BLaER1 (cell line): Measurements from ENCODE around the gene GPC6.

Experiments used
- H3K27ac ChIP-seq: shearing (Covaris generic); formaldehyde crosslinking; 2 replicates; pipeline ENCODE4 v1.8.1; 2022
- H3K27me3 ChIP-seq: shearing (Covaris generic); formaldehyde crosslinking; 2 replicates; pipeline ENCODE4 v1.8.1; 2022
- H3K36me3 ChIP-seq: shearing (Covaris generic); formaldehyde crosslinking; 2 replicates; pipeline ENCODE4 v1.8.1; 2022
- H3K4me1 ChIP-seq: shearing (Covaris generic); formaldehyde crosslinking; 2 replicates; pipeline ENCODE4 v1.8.1; 2022
- H3K4me2 ChIP-seq: shearing (Covaris generic); formaldehyde crosslinking; 2 replicates; pipeline ENCODE4 v1.8.1; 2022
- H3K4me3 ChIP-seq: shearing (Covaris generic); formaldehyde crosslinking; 2 replicates; pipeline ENCODE4 v1.8.1; 2022
- H3K9ac ChIP-seq: shearing (Covaris generic); formaldehyde crosslinking; 2 replicates; pipeline ENCODE4 v1.8.1; 2022
- H3K9me3 ChIP-seq: shearing (Covaris generic); formaldehyde crosslinking; 2 replicates; pipeline ENCODE4 v1.8.1; 2022
- H4K20me1 ChIP-seq: shearing (Covaris generic); formaldehyde crosslinking; 2 replicates; pipeline ENCODE4 v1.8.1; 2022
- Cebpa-rat ChIP-seq: shearing (Covaris generic); IDR thresholded peaks from 2 replicates; pipeline ENCODE4 v1.8.1; 2022

The GPC6 gene

DNA sequence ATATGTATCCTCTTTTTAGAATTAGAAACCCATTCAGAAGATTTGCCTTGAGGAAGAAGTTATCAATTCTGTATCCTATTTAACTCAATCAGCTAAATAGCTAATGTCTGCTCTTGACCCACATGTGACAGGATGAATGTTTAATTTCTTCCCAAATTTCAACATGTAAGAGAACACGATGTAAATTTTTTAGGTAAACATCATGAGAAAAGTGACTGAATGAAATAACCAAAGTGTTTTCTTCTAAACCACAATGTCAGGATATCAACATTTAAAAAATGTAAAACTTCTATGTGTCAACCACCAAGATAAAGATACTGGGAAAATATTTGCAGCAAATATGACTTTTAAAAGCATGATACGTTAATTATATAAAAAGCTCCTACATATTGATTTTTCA, 950.4 kb downstream of the GPC6 start:
- no peaks in the 10 kb centered on the region for H4K20me1 ChIP-seq
- no peak overlapping the region for H3K27ac ChIP-seq
- no peaks in the 10 kb centered on the region for H3K9me3 ChIP-seq
- H3K4me2 ChIP-seq, result no peak overlapping the region
- no peak overlapping the region for H3K4me3 ChIP-seq
- H3K9ac ChIP-seq, result no peak overlapping the region
- no peaks in the 10 kb centered on the region for H3K27me3 ChIP-seq
- no peaks in the 10 kb centered on the region for H3K36me3 ChIP-seq
- no peak for TF ChIP-seq Cebpa-rat
- no peaks in the 10 kb centered on the region for H3K4me1 ChIP-seq

DNA sequence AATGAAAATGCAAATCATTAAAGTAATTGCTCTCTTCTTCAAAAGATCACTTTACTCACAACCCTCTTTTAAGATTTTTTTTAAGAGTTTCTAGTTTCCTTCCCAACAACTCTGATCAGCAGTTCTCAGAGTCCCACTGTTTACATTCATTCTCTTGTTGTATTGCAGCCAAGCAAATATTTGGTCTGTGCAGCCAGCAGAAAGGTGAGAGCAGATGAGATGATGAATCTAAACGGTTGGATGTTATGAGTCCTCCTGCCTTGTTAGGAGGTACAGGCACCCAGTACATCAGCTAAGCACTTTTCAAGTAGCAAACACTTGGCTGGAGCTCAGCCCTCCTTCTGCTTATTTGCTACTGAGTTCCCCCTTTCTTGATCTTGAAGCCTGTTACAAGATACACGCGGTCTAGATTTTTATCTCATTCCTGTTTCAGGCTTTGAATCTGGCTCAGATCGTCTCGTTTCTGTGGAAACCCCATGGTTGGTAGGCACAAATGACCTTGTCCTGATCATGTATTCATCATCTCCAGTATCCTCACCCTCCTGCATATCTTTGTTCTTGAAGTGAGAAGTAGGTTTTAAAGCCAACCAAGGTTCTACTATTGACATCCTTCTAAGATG, 952.1 kb downstream of the GPC6 start:
- TF ChIP-seq Cebpa-rat, result no peak
- H3K27ac ChIP-seq, result no peak overlapping the region
- H3K4me3 ChIP-seq, result no peak overlapping the region
- no peaks in the 10 kb centered on the region for H3K4me1 ChIP-seq
- no peaks in the 10 kb centered on the region for H3K36me3 ChIP-seq
- H3K27me3 ChIP-seq, result no peaks in the 10 kb centered on the region
- H4K20me1 ChIP-seq, result no peaks in the 10 kb centered on the region
- no peak overlapping the region for H3K9ac ChIP-seq
- no peak overlapping the region for H3K4me2 ChIP-seq
- H3K9me3 ChIP-seq, result no peaks in the 10 kb centered on the region

DNA sequence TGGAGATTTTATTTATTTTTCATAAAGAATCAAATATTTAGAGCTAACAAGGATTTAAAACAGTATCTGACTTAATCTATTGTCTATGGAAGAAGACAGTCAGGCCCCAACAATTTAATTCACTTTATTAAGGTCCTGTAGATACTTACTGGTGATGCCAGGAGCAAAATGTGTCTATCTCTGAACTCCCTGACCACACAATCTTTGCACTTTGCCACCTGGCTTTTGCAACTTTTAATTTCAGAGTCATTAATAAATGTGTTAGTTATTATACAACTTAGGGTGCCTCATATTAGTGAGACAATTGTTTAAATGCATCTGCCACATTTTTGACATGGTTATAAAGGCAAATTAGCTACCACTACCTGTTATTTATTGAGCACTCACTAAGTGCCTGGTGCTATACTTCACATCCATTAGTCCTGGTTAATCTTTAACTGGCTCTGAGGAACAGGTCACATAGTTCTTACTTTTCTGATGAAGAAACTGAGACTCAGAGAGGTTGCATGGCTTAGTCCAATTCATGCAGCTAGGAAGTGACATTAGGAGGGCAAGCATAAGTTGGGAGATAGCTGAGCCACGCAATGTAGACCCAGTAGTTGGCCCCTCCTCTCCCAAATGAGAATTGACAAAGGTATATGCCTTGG, 955.0 kb downstream of the GPC6 start:
- TF ChIP-seq Cebpa-rat, result no peak

DNA sequence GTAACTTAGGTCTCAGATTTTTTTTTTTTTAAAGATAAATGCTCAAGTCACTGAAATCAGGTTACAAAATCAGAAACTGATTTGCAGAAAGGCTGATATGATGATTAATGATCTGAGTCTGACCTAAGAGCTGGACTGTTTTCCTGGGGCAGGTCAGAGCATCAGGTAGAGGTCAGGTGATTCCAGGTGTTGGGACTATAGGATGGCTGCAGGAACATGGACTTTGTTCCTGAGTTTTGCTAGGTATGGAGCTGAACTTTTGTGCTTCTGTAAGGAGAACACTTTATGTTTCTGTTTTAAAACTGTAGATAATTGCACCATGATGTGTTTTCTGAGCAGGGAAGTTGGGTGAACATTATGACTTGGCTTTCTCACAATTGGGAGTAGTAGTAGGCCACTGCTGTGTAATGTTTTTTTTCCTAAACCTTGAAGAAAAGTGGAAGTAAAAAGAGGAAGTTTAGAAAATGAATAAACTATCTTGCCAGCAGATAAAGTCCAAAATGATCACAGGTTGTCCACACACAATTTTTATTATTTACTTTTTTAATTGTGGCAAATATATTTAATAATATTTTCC, 955.7 kb downstream of the GPC6 start:
- H3K27me3 ChIP-seq, result no peaks in the 10 kb centered on the region
- no peaks in the 10 kb centered on the region for H3K9me3 ChIP-seq
- H3K4me3 ChIP-seq, result no peak overlapping the region
- H3K4me1 ChIP-seq, result no peaks in the 10 kb centered on the region
- H3K9ac ChIP-seq, result no peak overlapping the region
- H3K4me2 ChIP-seq, result no peak overlapping the region
- H3K36me3 ChIP-seq, result no peaks in the 10 kb centered on the region
- no peak for TF ChIP-seq Cebpa-rat
- no peaks in the 10 kb centered on the region for H4K20me1 ChIP-seq
- H3K27ac ChIP-seq, result no peak overlapping the region

More for the DNA sequence above, 955.0 kb downstream of the GPC6 start:
- H3K27me3 ChIP-seq, result no peaks in the 10 kb centered on the region
- no peaks in the 10 kb centered on the region for H4K20me1 ChIP-seq
- H3K27ac ChIP-seq, result no peak overlapping the region
- no peaks in the 10 kb centered on the region for H3K36me3 ChIP-seq
- no peaks in the 10 kb centered on the region for H3K9me3 ChIP-seq
- no peak overlapping the region for H3K4me3 ChIP-seq
- no peak overlapping the region for H3K4me2 ChIP-seq
- no peak overlapping the region for H3K9ac ChIP-seq
- H3K4me1 ChIP-seq, result no peaks in the 10 kb centered on the region

DNA sequence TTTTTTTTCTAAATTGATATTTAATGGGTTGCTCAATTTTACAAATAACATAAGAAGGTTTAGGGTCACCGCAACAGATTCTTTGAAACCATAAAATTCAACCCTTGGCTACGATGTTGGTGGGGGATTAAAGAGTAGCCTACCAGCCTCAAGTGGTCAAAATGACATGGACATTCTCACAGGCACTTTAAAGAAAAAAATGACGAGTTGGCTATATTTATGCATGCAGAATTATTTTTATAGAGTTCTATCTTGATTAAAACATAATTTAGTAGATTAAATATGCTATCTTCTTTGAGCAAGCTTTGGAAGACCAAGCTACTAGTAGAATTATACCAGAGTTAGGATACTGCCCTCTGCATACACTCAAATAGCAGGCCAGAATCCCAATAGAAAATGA, 959.9 kb downstream of the GPC6 start:
- Histone ChIP-seq H3K36me3 (no peaks in the 10 kb centered on the region), H3K4me3 (no peak overlapping the region), H3K27ac (no peak overlapping the region), H3K9ac (no peak overlapping the region), H3K27me3 (no peaks in the 10 kb centered on the region), H3K9me3 (no peaks in the 10 kb centered on the region), H4K20me1 (no peaks in the 10 kb centered on the region), H3K4me2 (no peak overlapping the region), H3K4me1 (no peaks in the 10 kb centered on the region)
- no peak for TF ChIP-seq Cebpa-rat

DNA sequence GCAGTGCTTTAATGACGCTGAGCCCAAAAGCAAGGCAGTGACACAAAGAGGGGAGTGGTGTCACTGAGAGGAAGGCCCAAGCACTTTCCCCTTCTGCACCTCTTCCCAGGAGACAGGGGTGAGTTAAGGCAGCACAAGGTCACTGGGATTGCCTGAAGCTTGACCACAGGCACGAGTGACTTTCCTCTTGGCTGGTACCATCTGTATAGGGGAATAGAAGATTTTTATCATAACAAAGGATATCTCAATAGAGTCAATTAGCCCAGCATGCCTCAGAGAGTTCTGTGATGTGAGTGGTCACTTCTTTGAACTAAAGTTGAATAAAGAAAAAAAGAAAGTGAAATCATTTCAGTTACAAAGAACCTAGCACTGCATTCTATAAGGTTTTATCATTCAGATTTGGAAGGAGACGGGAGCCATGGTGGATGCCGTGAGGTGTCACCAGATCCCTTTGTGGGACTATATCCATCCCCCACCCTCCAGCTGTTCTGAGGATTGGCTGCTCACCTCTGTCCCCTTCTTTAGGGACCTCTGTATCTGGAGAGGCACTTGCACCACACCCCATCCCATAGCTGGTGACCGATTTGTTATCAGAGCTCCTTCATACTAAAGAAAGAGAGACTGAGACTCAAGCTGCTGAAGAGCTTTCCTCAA, 961.7 kb downstream of the GPC6 start:
- no peaks in the 10 kb centered on the region for H4K20me1 ChIP-seq
- no peaks in the 10 kb centered on the region for H3K9me3 ChIP-seq
- no peak for TF ChIP-seq Cebpa-rat
- no peaks in the 10 kb centered on the region for H3K36me3 ChIP-seq
- no peaks in the 10 kb centered on the region for H3K27me3 ChIP-seq
- H3K4me1 ChIP-seq, result no peaks in the 10 kb centered on the region
- no peak overlapping the region for H3K4me2 ChIP-seq
- no peak overlapping the region for H3K27ac ChIP-seq
- no peak overlapping the region for H3K4me3 ChIP-seq
- no peak overlapping the region for H3K9ac ChIP-seq

DNA sequence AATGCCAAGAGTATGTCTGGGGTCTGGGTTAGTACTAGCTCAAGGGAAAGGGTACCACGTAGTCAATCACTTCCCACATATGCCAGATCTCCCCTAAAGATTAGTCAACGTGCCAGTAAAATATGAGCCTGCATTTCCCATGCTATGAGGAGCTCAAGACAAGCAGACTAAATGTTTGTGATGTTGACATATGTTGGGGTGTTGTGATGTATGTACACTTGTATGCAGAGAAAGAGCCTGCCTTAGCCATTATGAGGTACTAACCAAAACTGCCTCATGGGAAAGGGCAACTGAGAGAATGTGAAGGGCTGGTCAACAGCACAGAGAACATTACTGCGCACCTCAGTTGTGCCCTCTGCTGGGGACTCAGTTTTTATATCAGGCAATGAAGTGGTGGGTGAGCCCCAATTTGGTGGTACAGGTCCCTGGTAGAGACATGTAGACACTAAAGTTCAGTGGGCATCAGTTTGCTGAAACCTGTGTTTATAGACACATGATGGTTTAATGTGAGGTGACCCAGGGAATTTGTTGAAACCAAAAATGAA, 965.9 kb downstream of the GPC6 start:
- no peak for TF ChIP-seq Cebpa-rat
- Histone ChIP-seq H3K27me3 (no peaks in the 10 kb centered on the region), H3K36me3 (no peaks in the 10 kb centered on the region), H3K9me3 (no peaks in the 10 kb centered on the region), H3K4me3 (no peak overlapping the region), H3K4me1 (no peaks in the 10 kb centered on the region; the same call in 1 of the 2 replicates), H3K4me2 (no peak overlapping the region), H3K27ac (no peak overlapping the region), H3K9ac (no peak overlapping the region), H4K20me1 (no peaks in the 10 kb centered on the region)

DNA sequence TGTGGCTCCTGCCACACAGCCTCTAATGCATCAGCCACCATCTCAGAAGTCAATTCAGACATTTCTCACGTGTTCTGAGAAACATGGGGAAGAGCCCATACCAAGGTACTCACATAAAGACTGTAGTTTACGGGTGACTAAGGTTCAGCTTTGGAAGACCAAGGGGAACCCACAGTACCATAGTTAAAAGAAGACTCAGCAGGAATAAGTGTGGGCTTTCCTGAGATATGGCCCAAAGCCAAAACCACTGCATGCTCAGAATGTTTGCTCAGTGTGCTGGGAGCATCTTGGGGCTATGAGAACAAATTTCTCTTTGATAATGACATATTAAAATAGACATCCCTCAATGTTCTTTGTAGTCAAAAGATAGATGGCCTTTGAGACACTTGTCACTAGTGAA, 969.1 kb downstream of the GPC6 start:
- TF ChIP-seq Cebpa-rat, result no peak
- no peak overlapping the region for H3K4me3 ChIP-seq
- H3K9ac ChIP-seq, result no peak overlapping the region
- H3K27ac ChIP-seq, result no peak overlapping the region
- no peaks in the 10 kb centered on the region for H3K36me3 ChIP-seq
- no peak overlapping the region for H3K4me2 ChIP-seq
- no peaks in the 10 kb centered on the region for H3K27me3 ChIP-seq
- H3K9me3 ChIP-seq, result no peaks in the 10 kb centered on the region
- H3K4me1 ChIP-seq, result no peaks in the 10 kb centered on the region; the same call in 1 of the 2 replicates
- H4K20me1 ChIP-seq, result no peaks in the 10 kb centered on the region

DNA sequence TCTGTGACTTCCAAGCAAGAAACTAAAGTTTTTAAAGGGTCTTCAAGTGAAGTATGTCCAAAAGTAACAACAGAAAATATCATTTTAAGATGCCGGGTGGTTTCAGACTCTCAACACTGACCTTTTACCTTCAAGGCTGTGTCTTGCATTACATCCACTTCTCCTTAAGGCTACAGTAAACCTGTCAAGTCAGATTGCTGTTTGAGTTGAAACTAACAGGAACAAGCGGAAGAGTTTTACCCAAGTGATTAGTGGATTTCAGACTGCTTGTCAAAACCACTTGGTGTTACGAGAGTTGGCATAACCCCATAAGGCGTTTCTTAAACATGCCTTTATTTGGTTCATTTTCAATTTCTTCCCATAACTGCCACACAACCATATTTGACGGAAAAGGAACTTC, 969.8 kb downstream of the GPC6 start:
- no peak for TF ChIP-seq Cebpa-rat
- Histone ChIP-seq H3K4me2 (no peak overlapping the region), H3K27ac (no peak overlapping the region)

DNA sequence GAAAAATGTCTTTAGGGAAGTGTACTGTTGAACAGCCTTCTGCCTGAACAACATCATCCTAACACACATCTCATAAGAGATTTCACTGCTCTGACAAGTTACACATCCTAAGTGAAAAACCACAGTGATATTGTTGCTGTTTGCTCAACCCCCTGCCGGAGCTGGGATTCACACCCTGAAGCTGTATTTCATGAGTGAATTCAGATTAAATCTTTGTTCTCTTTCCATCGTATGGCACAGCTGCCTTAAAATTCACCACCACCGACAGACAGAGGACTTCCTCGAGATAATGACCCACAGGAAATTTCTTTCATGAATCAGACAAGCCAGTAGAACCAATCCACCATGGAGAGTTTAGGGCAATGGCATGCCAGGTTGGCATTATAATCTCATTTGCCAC, 972.1 kb downstream of the GPC6 start:
- Histone ChIP-seq H3K36me3 (no peaks in the 10 kb centered on the region), H3K9me3 (no peaks in the 10 kb centered on the region), H3K4me1 (no peaks in the 10 kb centered on the region; the same call in 1 of the 2 replicates), H3K9ac (no peak overlapping the region), H3K27me3 (no peaks in the 10 kb centered on the region), H4K20me1 (no peaks in the 10 kb centered on the region), H3K4me2 (no peak overlapping the region), H3K27ac (no peak overlapping the region), H3K4me3 (no peak overlapping the region)
- no peak for TF ChIP-seq Cebpa-rat

More for the DNA sequence above, 969.8 kb downstream of the GPC6 start:
- H3K36me3 ChIP-seq, result no peaks in the 10 kb centered on the region
- no peak overlapping the region for H3K4me3 ChIP-seq
- H3K9ac ChIP-seq, result no peak overlapping the region
- no peaks in the 10 kb centered on the region for H3K9me3 ChIP-seq
- no peaks in the 10 kb centered on the region; the same call in 1 of the 2 replicates for H3K4me1 ChIP-seq
- H4K20me1 ChIP-seq, result no peaks in the 10 kb centered on the region
- H3K27me3 ChIP-seq, result no peaks in the 10 kb centered on the region
